ENCODE measurements around the gene PRDM10. TPM values are rescaled to one million over a fixed set of nuclear protein-coding genes. Genes with fewer than 3 reads are reported as not detected.
"Not testable (repeated sequence)": the region's sequence is repeated elsewhere in the genome, so short reads cannot be mapped to it uniquely, and the experiment has no call there.

PRDM10 gene
- total RNA-seq, 1 donor from 2014 or later = 6.6 TPM

GRCh38 chr11:129954703-129955102 lies 47.9 kb downstream of the PRDM10 start:
- DNase-seq (ENCODE audit: missing footprints); ATAC-seq; intact Hi-C loops (cut with DNase I): not testable (repeated sequence)

- intact Hi-C loops (cut with DNase I) = no loop called here
- DNase-seq (ENCODE audit: missing footprints) = no peak
- ATAC-seq = no peak
Measured at GRCh38 chr11:129951866-129952262, 50.8 kb downstream of the PRDM10 start.

GRCh38 chr11:129951201-129951865 lies 51.3 kb downstream of the PRDM10 start:
- DNase-seq (ENCODE audit: missing footprints) = no peak
- no peak for ATAC-seq
- intact Hi-C loops (cut with DNase I) = no loop called here

GRCh38 chr11:129950101-129951091 lies 52.2 kb downstream of the PRDM10 start:
- DNase-seq (ENCODE audit: missing footprints) (no peak), ATAC-seq (peak; percentile 60)
- intact Hi-C loops (cut with DNase I) = no loop called here

GRCh38 chr11:129948926-129949466 lies 53.6 kb downstream of the PRDM10 start:
- DNase-seq (ENCODE audit: missing footprints) (no peak), ATAC-seq (no peak)
- intact Hi-C loops (cut with DNase I) = no loop called here

- intact Hi-C loops (cut with DNase I) = no loop called here
- DNase-seq (ENCODE audit: missing footprints) (no peak), ATAC-seq (no peak)
Measured at GRCh38 chr11:129947474-129947873, 55.2 kb downstream of the PRDM10 start.

- ATAC-seq (no peak), DNase-seq (ENCODE audit: missing footprints) (no peak)
- intact Hi-C loops (cut with DNase I) = no loop called here
Measured at GRCh38 chr11:129946965-129947364, 55.7 kb downstream of the PRDM10 start.

GRCh38 chr11:129946256-129946655 lies 56.4 kb downstream of the PRDM10 start:
- intact Hi-C loops (cut with DNase I) = no loop called here
- ATAC-seq (no peak), DNase-seq (ENCODE audit: missing footprints) (no peak)

GRCh38 chr11:129945373-129945772 lies 57.3 kb downstream of the PRDM10 start:
- intact Hi-C loops (cut with DNase I) = no loop called here

GRCh38 chr11:129944696-129945095 lies 57.9 kb downstream of the PRDM10 start:
- DNase-seq (ENCODE audit: missing footprints) (no peak), ATAC-seq (no peak)
- intact Hi-C loops (cut with DNase I) = no loop called here

More at GRCh38 chr11:129945373-129945772, 57.3 kb downstream of the PRDM10 start:
- DNase-seq (ENCODE audit: missing footprints) (no peak), ATAC-seq (no peak)

- intact Hi-C loops (cut with DNase I) = no loop called here
- no peak for ATAC-seq
Measured at GRCh38 chr11:129943036-129943435, 59.6 kb downstream of the PRDM10 start.

GRCh38 chr11:129939510-129939909 lies 63.1 kb downstream of the PRDM10 start:
- ATAC-seq (no peak), DNase-seq (ENCODE audit: missing footprints) (no peak)
- intact Hi-C loops (cut with DNase I) = no loop called here

More at GRCh38 chr11:129943036-129943435, 59.6 kb downstream of the PRDM10 start:
- no peak for DNase-seq (ENCODE audit: missing footprints)

GRCh38 chr11:129938764-129939163 lies 63.9 kb downstream of the PRDM10 start:
- ATAC-seq (no peak), DNase-seq (ENCODE audit: missing footprints) (no peak)
- intact Hi-C loops (cut with DNase I) = no loop called here

- DNase-seq (ENCODE audit: missing footprints) (no peak), ATAC-seq (no peak)
- intact Hi-C loops (cut with DNase I) = no loop called here
Measured at GRCh38 chr11:129937592-129938238, 64.9 kb downstream of the PRDM10 start.

GRCh38 chr11:129935723-129936122 lies 66.9 kb downstream of the PRDM10 start:
- intact Hi-C loops (cut with DNase I) = no loop called here
- ATAC-seq = no peak
- DNase-seq (ENCODE audit: missing footprints) = no peak

GRCh38 chr11:129933891-129934290 lies 68.7 kb downstream of the PRDM10 start:
- no peak for DNase-seq (ENCODE audit: missing footprints)
- no peak for ATAC-seq
- intact Hi-C loops (cut with DNase I) = no loop called here

GRCh38 chr11:129933262-129933661 lies 69.4 kb downstream of the PRDM10 start:
- ATAC-seq (no peak), DNase-seq (ENCODE audit: missing footprints) (no peak)
- intact Hi-C loops (cut with DNase I) = no loop called here

- DNase-seq (ENCODE audit: missing footprints) = no peak
- ATAC-seq = no peak
- intact Hi-C loops (cut with DNase I) = no loop called here
Measured at GRCh38 chr11:129932381-129933067, 70.1 kb downstream of the PRDM10 start.

- no peak for ATAC-seq
- intact Hi-C loops (cut with DNase I) = no loop called here
Measured at GRCh38 chr11:129930743-129931142, 71.9 kb downstream of the PRDM10 start.

More at GRCh38 chr11:129930743-129931142, 71.9 kb downstream of the PRDM10 start:
- DNase-seq (ENCODE audit: missing footprints) = no peak

All from Right ventricle myocardium inferior (tissue), 1 donor.